K562 (cell line): ENCODE results near the gene DNA2. TPM values are rescaled to one million over a fixed set of nuclear protein-coding genes. Genes with fewer than 3 reads are reported as not detected.

Experiments used
- ATF2 ChIP-seq: sonication (generic); formaldehyde crosslinking; IDR thresholded peaks from 2 replicates; pipeline ENCODE4 v1.8.1; 2022; ENCODE audit warnings: missing genetic modification reagents
- CEBPG ChIP-seq, 3 experiments: fragments of 200-800 bp in 1 of 3; sonication (Bioruptor generic) in 1 of 3; sonication (generic) in 1 of 3; formaldehyde crosslinking in 1 of 3; IDR thresholded peaks in 2 of 3; conservative IDR thresholded peaks in 1 of 3; 2 replicates each; pipeline versions ENCODE4 v1.6.1 to v1.8.0; 2016 to 2022; ENCODE audit warnings: missing compliant biosample characterization in 2 of 3, missing genetic modification characterization in 2 of 3, mild to moderate bottlenecking in 1 of 3, missing genetic modification reagents in 1 of 3
- CHCHD3 ChIP-seq: fragments of 250-450 bp; sonication (Bioruptor Pico); IDR thresholded peaks from 2 replicates; pipeline ENCODE4 v2.1.2; 2022; ENCODE audit warnings: mild to moderate bottlenecking
- CREB5 ChIP-seq: fragments of 250-450 bp; sonication (Bioruptor Pico); IDR thresholded peaks from 2 replicates; pipeline ENCODE4 v1.5.0; 2020; ENCODE audit warnings: mild to moderate bottlenecking
- CTCF ChIP-seq, 3 experiments: IDR thresholded peaks in 2 of 3; conservative IDR thresholded peaks in 1 of 3; 2 replicates each; pipeline ENCODE4 v1.5.1; 2011 to 2012; ENCODE audit warnings: low read length in 3 of 3, mild to moderate bottlenecking in 3 of 3, control low read depth in 2 of 3, improper control_type of control experiment in 1 of 3, inconsistent platforms in 1 of 3, low read depth in 1 of 3, mixed read lengths in 1 of 3, moderate library complexity in 1 of 3; ENCODE audit not compliant: insufficient read depth in 2 of 3
- FOS ChIP-seq: IDR thresholded peaks from 3 replicates; pipeline ENCODE4 v1.6.1; 2011; ENCODE audit not compliant: insufficient read length; ENCODE audit errors: extremely low read depth
- HOXB6 ChIP-seq: fragments of 250-450 bp; sonication (Bioruptor Pico); IDR thresholded peaks from 2 replicates; pipeline ENCODE4 v1.5.1; 2022; ENCODE audit warnings: mild to moderate bottlenecking, borderline replicate concordance
- KLF6 ChIP-seq: fragments of 250-450 bp; sonication (Bioruptor Pico); IDR thresholded peaks from 2 replicates; pipeline ENCODE4 v1.4.0; 2020; ENCODE audit warnings: mild to moderate bottlenecking, moderate library complexity, borderline replicate concordance
- MYBL2 ChIP-seq, 2 experiments: fragments of 450-650 bp in 1 of 2; sonication (generic) in 1 of 2; formaldehyde crosslinking in 1 of 2; IDR thresholded peaks; 2 replicates each; pipeline versions ENCODE4 v1.6.1 to v1.8.1; 2017 to 2022; ENCODE audit warnings: borderline replicate concordance in 1 of 2, inconsistent platforms in 1 of 2, low read depth in 1 of 2, mild to moderate bottlenecking in 1 of 2, missing genetic modification reagents in 1 of 2, moderate library complexity in 1 of 2
- NFYB ChIP-seq: IDR thresholded peaks from 2 replicates; pipeline ENCODE4 v1.6.1; 2011; ENCODE audit warnings: mild to moderate bottlenecking, moderate library complexity; ENCODE audit not compliant: insufficient read length; ENCODE audit errors: extremely low read depth
- NR2C2 ChIP-seq, 2 experiments: fragments of 200-800 bp in 1 of 2; sonication (Bioruptor generic) in 1 of 2; sonication (generic) in 1 of 2; formaldehyde crosslinking in 1 of 2; IDR thresholded peaks; 2 replicates each; pipeline versions ENCODE4 v1.6.1 to v1.8.0; 2016 to 2022; ENCODE audit warnings: mild to moderate bottlenecking in 1 of 2, missing compliant biosample characterization in 1 of 2, missing genetic modification characterization in 1 of 2, missing genetic modification reagents in 1 of 2
- PCBP1 ChIP-seq: fragments of 200-400 bp; formaldehyde crosslinking; IDR thresholded peaks from 2 replicates; pipeline ENCODE4 v1.6.1; 2018; ENCODE audit warnings: mild to moderate bottlenecking, low read depth, low read length; ENCODE audit not compliant: poor library complexity, severe bottlenecking
- PML ChIP-seq: IDR thresholded peaks from 2 replicates; pipeline ENCODE4 v1.6.1; 2012; ENCODE audit warnings: low read length, inconsistent platforms
- RCOR1 ChIP-seq, 2 experiments: IDR thresholded peaks; 2 replicates each; pipeline ENCODE4 v1.6.1; 2012; ENCODE audit warnings: low read depth in 2 of 2, low read length in 2 of 2, borderline replicate concordance in 1 of 2, improper control_type of control experiment in 1 of 2
- TFE3 ChIP-seq: fragments of 450-650 bp; formaldehyde crosslinking; IDR thresholded peaks from 2 replicates; pipeline ENCODE4 v1.4.0; 2020; ENCODE audit warnings: mild to moderate bottlenecking, mixed read lengths
- ZNF121 ChIP-seq: sonication (generic); formaldehyde crosslinking; conservative IDR thresholded peaks from 2 replicates; pipeline ENCODE4 v1.8.0; 2022; ENCODE audit warnings: missing genetic modification reagents
- ZNF197 ChIP-seq: fragments of 200-800 bp; sonication (Bioruptor generic); IDR thresholded peaks from 2 replicates; pipeline ENCODE4 v1.6.1; 2016; ENCODE audit warnings: low read depth, missing genetic modification characterization, missing compliant biosample characterization
- ZSCAN32 ChIP-seq: fragments of 450-650 bp; formaldehyde crosslinking; IDR thresholded peaks from 2 replicates; pipeline ENCODE4 v1.4.0; 2020; ENCODE audit warnings: mild to moderate bottlenecking, moderate library complexity
- polyA plus RNA-seq, 8 experiments: library from polyadenylated mRNA; depleted of rRNA in 4 of 8; stranded (reverse) in 5 of 8; unstranded in 3 of 8; fragments of >200 nt; fragmentation: Nextera tagmentation in 2 of 8; fragmentation: Illumina TruSeq in 1 of 8; extraction: Ambion mirVana in 2 of 8; extraction: Trizol in 1 of 8; gene quantifications; 2 replicates each; pipeline versions ENCODE4 v1.2.1 to v1.2.3, GENCODE V29; 2011 to 2014; ENCODE audit warnings: inconsistent platforms in 1 of 8, missing spikeins in 1 of 8
- total RNA-seq, 7 experiments: library from RNA; depleted of rRNA in 6 of 7; stranded (reverse); fragments of >200 nt in 6 of 7; fragmentation: Illumina TruSeq in 2 of 7; extraction: Trizol in 2 of 7; gene quantifications; 2 replicates each; pipeline versions ENCODE4 v1.2.1 to v1.2.3, GENCODE V29; 2011 to 2021; ENCODE audit warnings: low replicate concordance in 1 of 7

DNA2 gene
- total and polyA plus RNA-seq, 9 of the 15 experiments (the other 6 are each of a cell fraction or from before 2014, with no cell fraction given) = 24.6 to 51.4 (median 40.8) TPM

GRCh38 chr10:68471586-68472408 lies at the start of gene DNA2 (continued):
- TF ChIP-seq CTCF (IDR thresholded peaks at IDR 0.05 in 2 of 3, conservative IDR thresholded peaks at IDR 0.05 in 1 of 3; ENCODE audit: insufficient read depth in 2 of 3, low read depth in 1 of 3, low read length in 3 of 3) = no peak
- peak; percentile 95 for TF ChIP-seq MYBL2 (IDR thresholded peaks at IDR 0.05; ENCODE audit: low read depth)
- TF ChIP-seq MYBL2 (CRISPR knock-in tag; IDR thresholded peaks at IDR 0.05; ENCODE audit: borderline replicate concordance) = no peak
- no peak for TF ChIP-seq NFYB
- TF ChIP-seq NR2C2 (CRISPR knock-in tag; IDR thresholded peaks at IDR 0.05) = peak; percentile 68; the same call in 1 of the 2 replicates
- TF ChIP-seq NR2C2 (tag; IDR thresholded peaks at IDR 0.05) = peak; percentile 67
- peak; percentile 65; the same call in 1 of the 2 replicates for TF ChIP-seq PML
- TF ChIP-seq RCOR1 (IDR thresholded peaks at IDR 0.05; ENCODE audit: borderline replicate concordance in 1 of 2, low read depth in 2 of 2, low read length in 2 of 2) = peak in 1 of 2 experiments; percentile 30; a peak in 2 of 4 replicates
- TF ChIP-seq CEBPG (CRISPR knock-in tag; IDR thresholded peaks at IDR 0.05) = 0 out of 2 replicates have a peak, but pooled peaks have one; percentile 18
- TF ChIP-seq CEBPG (tag; conservative IDR thresholded peaks at IDR 0.05 in 1 of 2, IDR thresholded peaks at IDR 0.05 in 1 of 2) = no peak
- TF ChIP-seq TFE3 (CRISPR knock-in tag) = no peak; the same call in 1 of the 2 replicates
- no peak for TF ChIP-seq ZNF121 (CRISPR knock-in tag)
- TF ChIP-seq HOXB6 (CRISPR knock-in tag) = no peak
- 0 out of 2 replicates have a peak, but pooled peaks have one; percentile 11 for TF ChIP-seq CHCHD3
- peak; percentile 71; the same call in 1 of the 2 replicates for TF ChIP-seq ZNF197 (CRISPR knock-in tag)
- TF ChIP-seq ZSCAN32 (CRISPR knock-in tag) = no peak
- 0 out of 2 replicates have a peak, but pooled peaks have one; percentile 28 for TF ChIP-seq KLF6 (CRISPR knock-in tag)
- TF ChIP-seq CREB5 (CRISPR knock-in tag) = no peak
- no peak for TF ChIP-seq FOS
- no peak for TF ChIP-seq ATF2 (CRISPR knock-in tag)
- TF ChIP-seq PCBP1 = no peak
